Gastroesophageal sphincter (tissue), 4 donors: ENCODE data around the gene DACT3. TPM values are rescaled to one million over a fixed set of nuclear protein-coding genes. Genes with fewer than 3 reads are reported as not detected.
A peak's percentile ranks its signal among the peaks of the same experiment; 100 is the strongest.

ENCODE experiments used
- ATAC-seq: fragments of 150-250 bp; one replicate; pipeline ENCODE4 v1.9.1; 2016; ENCODE audit warnings: mild to moderate bottlenecking, moderate library complexity
- H3K27ac ChIP-seq, 4 donors: fragments of 200-600 bp; sonication (generic) in 3 of 4; 1 replicate in 3 of 4; 2 replicates in 1 of 4; pipeline ENCODE4 v1.5.1; 2016 to 2019
- H3K27me3 ChIP-seq: fragments of 200-600 bp; sonication (generic); one replicate; pipeline ENCODE4 v1.5.1; 2019
- H3K36me3 ChIP-seq, 2 donors: fragments of 200-600 bp; sonication (generic); one replicate each; pipeline ENCODE4 v1.5.1; 2019; ENCODE audit warnings: control low read depth in 1 of 2
- H3K4me1 ChIP-seq, 3 donors: fragments of 200-600 bp; sonication (generic); 1 replicate in 2 of 3; 2 replicates in 1 of 3; pipeline ENCODE4 v1.5.1; 2016 to 2019; ENCODE audit warnings: control low read depth in 2 of 3
- H3K4me3 ChIP-seq, 2 donors: fragments of 200-600 bp; sonication (generic); one replicate each; pipeline ENCODE4 v1.5.1; 2019; ENCODE audit warnings: mild to moderate bottlenecking in 1 of 2, moderate library complexity in 1 of 2
- H3K9me3 ChIP-seq, 3 donors: fragments of 200-600 bp; sonication (generic); one replicate each; pipeline ENCODE4 v1.5.1; 2017 to 2019; ENCODE audit warnings: control low read depth in 2 of 3
- EP300 ChIP-seq: sonication (generic); formaldehyde crosslinking; IDR thresholded peaks from one replicate; pipeline ENCODE4 v1.6.1; 2017; ENCODE audit warnings: antibody characterized with exemption, mild to moderate bottlenecking
- POLR2A ChIP-seq, 2 donors: fragments of 450-650 bp; IDR thresholded peaks; one replicate each; pipeline ENCODE4 v1.6.1; 2017; ENCODE audit warnings: antibody characterized with exemption in 2 of 2, mild to moderate bottlenecking in 2 of 2, moderate library complexity in 1 of 2
- POLR2AphosphoS5 ChIP-seq: sonication (generic); formaldehyde crosslinking; IDR thresholded peaks from one replicate; pipeline ENCODE4 v1.6.1; 2017; ENCODE audit warnings: antibody characterized with exemption
- WGBS, 2 donors: methylation state at CpG; one replicate each; pipeline ENCODE4 v1.1.5; 2018; ENCODE audit warnings: low coverage in 1 of 2; 5-methylcytosine and 5-hydroxymethylcytosine counted together
- total RNA-seq, 4 donors: library from RNA; depleted of rRNA; stranded (reverse); fragments of >200 nt; gene quantifications; one replicate each; pipeline ENCODE4 v1.1.0, GENCODE V29; 2016
- TF ChIP-seq, protein P1 (sequence below), 4 experiments: fragments of 200-600 bp in 2 of 4; fragments of 450-650 bp in 2 of 4; sonication (generic) in 1 of 4; IDR thresholded peaks; one replicate each; pipeline ENCODE4 v1.5.1; 2017 to 2019; ENCODE audit warnings: antibody characterized with exemption in 4 of 4, mild to moderate bottlenecking in 2 of 4, moderate library complexity in 2 of 4

Gene DACT3
- total RNA-seq, 4 donors from 2014 or later, result 42.9 to 105 (median 53.1) TPM

DNA sequence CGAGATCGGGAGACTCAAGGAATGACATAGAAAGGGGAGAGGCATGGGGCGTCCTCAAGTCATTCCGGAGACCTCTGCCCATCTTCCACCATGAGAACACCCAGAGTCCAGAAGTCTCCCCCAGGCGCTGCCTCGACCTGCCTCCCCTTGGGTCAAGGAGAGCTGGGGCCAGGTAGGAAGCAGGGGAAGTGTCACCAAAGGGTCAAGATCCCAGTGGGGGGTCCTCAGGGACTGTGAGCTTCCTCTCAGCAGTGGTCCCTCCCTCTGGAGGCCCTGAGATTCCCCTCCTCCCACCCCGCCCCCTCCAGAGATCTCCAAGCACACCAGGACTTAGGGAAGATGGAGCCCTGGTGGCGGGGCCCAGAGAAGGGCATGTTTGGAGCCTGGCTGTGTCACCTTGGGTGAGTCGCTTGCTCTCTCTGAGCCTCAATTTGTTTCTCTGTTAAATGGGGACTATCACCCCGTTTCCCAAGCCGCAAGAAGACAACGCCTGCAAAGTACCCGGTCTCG is 919 bp downstream of the DACT3 start:
- TF ChIP-seq POLR2AphosphoS5, result no peak
- no peak for TF ChIP-seq EP300
- TF ChIP-seq, protein P1, sequence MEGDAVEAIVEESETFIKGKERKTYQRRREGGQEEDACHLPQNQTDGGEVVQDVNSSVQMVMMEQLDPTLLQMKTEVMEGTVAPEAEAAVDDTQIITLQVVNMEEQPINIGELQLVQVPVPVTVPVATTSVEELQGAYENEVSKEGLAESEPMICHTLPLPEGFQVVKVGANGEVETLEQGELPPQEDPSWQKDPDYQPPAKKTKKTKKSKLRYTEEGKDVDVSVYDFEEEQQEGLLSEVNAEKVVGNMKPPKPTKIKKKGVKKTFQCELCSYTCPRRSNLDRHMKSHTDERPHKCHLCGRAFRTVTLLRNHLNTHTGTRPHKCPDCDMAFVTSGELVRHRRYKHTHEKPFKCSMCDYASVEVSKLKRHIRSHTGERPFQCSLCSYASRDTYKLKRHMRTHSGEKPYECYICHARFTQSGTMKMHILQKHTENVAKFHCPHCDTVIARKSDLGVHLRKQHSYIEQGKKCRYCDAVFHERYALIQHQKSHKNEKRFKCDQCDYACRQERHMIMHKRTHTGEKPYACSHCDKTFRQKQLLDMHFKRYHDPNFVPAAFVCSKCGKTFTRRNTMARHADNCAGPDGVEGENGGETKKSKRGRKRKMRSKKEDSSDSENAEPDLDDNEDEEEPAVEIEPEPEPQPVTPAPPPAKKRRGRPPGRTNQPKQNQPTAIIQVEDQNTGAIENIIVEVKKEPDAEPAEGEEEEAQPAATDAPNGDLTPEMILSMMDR (IDR thresholded peaks at IDR 0.05), result no peak
- no peak for TF ChIP-seq POLR2A (IDR thresholded peaks at IDR 0.05)
- no peaks in the 10 kb centered on the region for H3K36me3 ChIP-seq
- ATAC-seq, result no peak
- peak overlapping the region; percentile 44 to 95 (median 92) for H3K27ac ChIP-seq
- H3K4me3 ChIP-seq, result peak overlapping the region; percentile 36 to 61
- H3K4me1 ChIP-seq, result peaks cover 0 to 65% (median 24%) of the 10 kb centered on the region in 3 donors
- H3K27me3 ChIP-seq, result no peaks in the 10 kb centered on the region
- 2% methylated on average over 8 of the region's 14 CpGs; no CpG with 5 or more reads in 1 of the 2 donors for WGBS, 2 donors
- no peaks in the 10 kb centered on the region for H3K9me3 ChIP-seq

DNA sequence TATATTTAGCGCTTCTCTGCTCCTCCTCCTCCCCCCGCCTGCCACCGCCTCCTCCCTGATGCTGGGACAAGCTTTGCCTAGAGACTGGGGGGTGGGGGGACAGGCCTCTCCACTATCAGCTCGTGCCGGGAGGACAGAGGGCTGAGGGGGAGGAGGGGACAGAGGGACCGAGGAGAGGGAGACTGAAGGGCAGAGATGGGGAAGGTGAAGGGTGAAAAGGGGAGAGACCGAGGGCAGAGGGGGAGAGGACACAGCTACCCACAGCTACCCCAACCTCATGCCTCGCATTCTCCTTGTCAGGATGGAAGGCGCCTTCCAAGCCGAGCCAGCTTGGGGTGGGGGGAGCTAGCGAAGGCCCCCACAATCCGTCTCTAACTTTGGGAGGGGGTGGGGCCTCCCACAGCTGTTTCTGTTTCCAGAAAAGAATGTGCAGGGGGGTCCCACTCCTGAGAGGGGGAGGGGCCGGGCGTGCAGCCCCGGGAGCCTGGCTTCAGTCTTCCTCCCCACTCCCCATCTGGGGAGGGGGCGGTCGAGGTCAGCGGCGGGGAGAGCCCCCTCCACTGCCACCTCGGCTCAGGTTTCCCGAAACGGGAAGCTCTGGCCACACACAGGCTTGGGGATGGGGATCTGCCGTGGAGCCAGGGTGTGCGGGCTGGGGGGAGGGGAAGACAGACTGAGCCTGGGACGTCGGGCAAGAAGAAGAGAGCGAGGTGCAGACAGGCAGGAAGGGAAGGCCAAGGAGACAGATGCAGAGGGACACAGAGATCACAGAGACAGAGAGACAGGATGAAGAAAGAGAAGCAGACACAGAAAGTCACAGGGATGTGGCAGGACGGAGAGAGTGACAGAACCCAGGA is 1.6 kb downstream of the DACT3 start:
- no peak for ATAC-seq

DNA sequence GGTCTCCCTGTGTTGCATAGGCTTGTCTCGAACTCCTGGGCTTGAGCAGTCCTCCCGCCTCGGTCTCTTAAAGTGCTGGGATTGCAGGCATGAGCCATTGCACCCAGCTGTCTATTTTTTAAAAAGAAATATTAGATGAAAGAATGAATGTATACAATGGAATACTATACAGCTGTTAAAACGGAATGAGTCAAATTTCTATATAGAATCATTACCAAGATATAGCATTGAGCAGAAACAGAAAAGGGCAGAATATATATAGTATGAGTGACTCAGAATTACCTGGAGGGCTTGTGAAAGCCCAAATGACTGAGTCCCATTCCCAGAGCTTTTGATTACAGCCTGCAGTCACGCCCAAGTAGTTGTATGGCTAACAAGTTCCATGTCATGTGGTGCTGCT is 4.4 kb downstream of the DACT3 start:
- Histone ChIP-seq H3K27ac (peak overlapping the region in 3 of 4 donors; percentile 63 to 89 (median 83)), H3K36me3 (peaks cover 0 to 12% of the 10 kb centered on the region in 2 donors), H3K4me3 (no peak overlapping the region), H3K4me1 (peaks cover 0 to 85% (median 29%) of the 10 kb centered on the region in 3 donors), H3K9me3 (no peaks in the 10 kb centered on the region), H3K27me3 (no peaks in the 10 kb centered on the region)
- ATAC-seq, result no peak
- TF ChIP-seq EP300 (no peak), POLR2A (IDR thresholded peaks at IDR 0.05) (no peak), POLR2AphosphoS5 (no peak)
- TF ChIP-seq, protein P1 (IDR thresholded peaks at IDR 0.05), result no peak
- 53 to 93% methylated on average over 2 to 5 of the region's 5 CpGs for WGBS, 2 donors

More for the DNA sequence above, 1.6 kb downstream of the DACT3 start:
- H3K9me3 ChIP-seq, result no peaks in the 10 kb centered on the region
- TF ChIP-seq, protein P1 (IDR thresholded peaks at IDR 0.05), result no peak
- TF ChIP-seq POLR2A (IDR thresholded peaks at IDR 0.05) (no peak), POLR2AphosphoS5 (no peak), EP300 (no peak)
- 2 to 4% methylated on average over 4 to 7 of the region's 28 CpGs for WGBS, 2 donors
- H3K27me3 ChIP-seq, result no peaks in the 10 kb centered on the region
- peaks cover 0 to 72% (median 31%) of the 10 kb centered on the region in 3 donors for H3K4me1 ChIP-seq
- no peaks in the 10 kb centered on the region for H3K36me3 ChIP-seq
- peak overlapping the region; percentile 36 to 61 for H3K4me3 ChIP-seq
- H3K27ac ChIP-seq, result peak overlapping the region; percentile 44 to 95 (median 92)

DNA sequence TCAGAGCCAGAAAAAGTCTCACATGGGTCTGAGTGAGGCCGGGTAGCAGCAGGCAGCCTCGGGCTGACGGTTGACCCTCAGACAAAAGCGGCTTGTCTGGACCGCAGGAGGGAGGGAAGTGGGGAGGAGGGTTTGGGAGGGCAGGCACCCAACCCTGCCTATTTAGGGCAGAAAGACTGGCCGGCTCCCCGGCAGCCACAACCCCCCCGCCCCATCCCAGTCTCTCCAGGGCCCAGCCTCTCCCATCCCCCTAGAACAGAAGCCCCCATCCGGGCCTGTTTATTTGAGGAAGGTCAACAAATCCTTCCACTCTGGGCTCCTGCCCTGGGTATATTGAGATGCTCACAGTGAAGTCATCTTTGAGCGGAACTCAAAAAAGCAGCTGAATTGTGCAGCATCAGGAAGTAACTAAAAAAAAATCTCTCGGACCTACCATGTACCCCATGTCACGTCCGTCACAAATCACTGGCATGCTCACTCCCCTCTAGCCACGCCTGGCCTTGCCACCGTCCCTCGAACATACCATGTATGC is 6.3 kb downstream of the DACT3 start:
- ATAC-seq, result peak; percentile 54
- no peak for TF ChIP-seq POLR2A (IDR thresholded peaks at IDR 0.05)
- TF ChIP-seq, protein P1 (IDR thresholded peaks at IDR 0.05), result no peak
- TF ChIP-seq EP300, result no peak
- TF ChIP-seq POLR2AphosphoS5, result peak; percentile 23
- Histone ChIP-seq H3K4me1 (peaks cover 0 to 73% (median 19%) of the 10 kb centered on the region in 3 donors), H3K27ac (peak overlapping the region; percentile 83 to 91 (median 86)), H3K4me3 (no peak overlapping the region), H3K27me3 (no peaks in the 10 kb centered on the region), H3K36me3 (peaks cover 0 to 12% of the 10 kb centered on the region in 2 donors), H3K9me3 (no peaks in the 10 kb centered on the region)
- 15 to 46% methylated on average over 4 to 9 of the region's 16 CpGs for WGBS, 2 donors
